ENCODE results near the gene DCAF8. TPM values are rescaled to one million over a fixed set of nuclear protein-coding genes. Genes with fewer than 3 reads are reported as not detected.

DCAF8 gene
- total RNA-seq, 2 donors from 2014 or later, result 124 to 167 TPM

GRCh38 chr1:160186246-160186645 lies 76.1 kb downstream of the DCAF8 start:
- Histone ChIP-seq H3K9me3 (no peaks in the 10 kb centered on the region), H3K4me3 (no peak overlapping the region), H3K36me3 (no peaks in the 10 kb centered on the region), H3K4me1 (ENCODE audit: control insufficient read depth in 1 of 2, low read depth in 2 of 2) (peaks cover 6 to 24% of the 10 kb centered on the region in 2 donors), H3K27ac (no peak overlapping the region), H3K27me3 (replicated peaks; ENCODE audit: insufficient read depth) (no peaks in the 10 kb centered on the region)
- no peak for TF ChIP-seq CTCF (IDR thresholded peaks at IDR 0.05)
- DNase-seq (ENCODE audit: low spot score), result no peak
- ATAC-seq (ENCODE audit: insufficient number of reproducible peaks, low FRiP score, low read depth), result no peak

- H3K27ac ChIP-seq, result no peak overlapping the region
- TF ChIP-seq CTCF (IDR thresholded peaks at IDR 0.05), result no peak
- H3K36me3 ChIP-seq, result no peaks in the 10 kb centered on the region
- DNase-seq (ENCODE audit: low spot score) (no peak), ATAC-seq (ENCODE audit: insufficient number of reproducible peaks, low FRiP score, low read depth) (no peak)
- H3K27me3 ChIP-seq (replicated peaks; ENCODE audit: insufficient read depth), result no peaks in the 10 kb centered on the region
- H3K4me1 ChIP-seq (ENCODE audit: control insufficient read depth in 1 of 2, low read depth in 2 of 2), result no peaks in the 10 kb centered on the region
- no peak overlapping the region for H3K4me3 ChIP-seq
- no peaks in the 10 kb centered on the region for H3K9me3 ChIP-seq
Measured at GRCh38 chr1:160179336-160179735, 83.0 kb downstream of the DCAF8 start.

- H3K4me1 ChIP-seq (ENCODE audit: control insufficient read depth in 1 of 2, low read depth in 2 of 2), result no peaks in the 10 kb centered on the region
- no peaks in the 10 kb centered on the region for H3K36me3 ChIP-seq
- no peak overlapping the region for H3K27ac ChIP-seq
- ATAC-seq (ENCODE audit: insufficient number of reproducible peaks, low FRiP score, low read depth) (no peak), DNase-seq (ENCODE audit: low spot score) (no peak)
- H3K4me3 ChIP-seq, result no peak overlapping the region
- no peak for TF ChIP-seq CTCF (IDR thresholded peaks at IDR 0.05)
- H3K27me3 ChIP-seq (replicated peaks; ENCODE audit: insufficient read depth), result no peaks in the 10 kb centered on the region
- no peaks in the 10 kb centered on the region for H3K9me3 ChIP-seq
Measured at GRCh38 chr1:160178731-160179130, 83.6 kb downstream of the DCAF8 start.

- no peak for ATAC-seq (ENCODE audit: insufficient number of reproducible peaks, low FRiP score, low read depth)
- TF ChIP-seq CTCF (IDR thresholded peaks at IDR 0.05), result no peak
- no peak for DNase-seq (ENCODE audit: low spot score)
Measured at GRCh38 chr1:160177667-160178066, 84.7 kb downstream of the DCAF8 start.

GRCh38 chr1:160177231-160177630 lies 85.1 kb downstream of the DCAF8 start:
- no peak for TF ChIP-seq CTCF (IDR thresholded peaks at IDR 0.05)
- DNase-seq (ENCODE audit: low spot score), result no peak
- no peak for ATAC-seq (ENCODE audit: insufficient number of reproducible peaks, low FRiP score, low read depth)
- no peaks in the 10 kb centered on the region for H3K4me1 ChIP-seq (ENCODE audit: control insufficient read depth in 1 of 2, low read depth in 2 of 2)
- no peak overlapping the region for H3K4me3 ChIP-seq
- H3K27ac ChIP-seq, result no peak overlapping the region
- H3K9me3 ChIP-seq, result no peaks in the 10 kb centered on the region
- H3K27me3 ChIP-seq (replicated peaks; ENCODE audit: insufficient read depth), result no peaks in the 10 kb centered on the region
- no peaks in the 10 kb centered on the region for H3K36me3 ChIP-seq

More at GRCh38 chr1:160177667-160178066, 84.7 kb downstream of the DCAF8 start:
- Histone ChIP-seq H3K27ac (no peak overlapping the region), H3K4me3 (no peak overlapping the region), H3K4me1 (ENCODE audit: control insufficient read depth in 1 of 2, low read depth in 2 of 2) (no peaks in the 10 kb centered on the region), H3K9me3 (no peaks in the 10 kb centered on the region), H3K27me3 (replicated peaks; ENCODE audit: insufficient read depth) (no peaks in the 10 kb centered on the region), H3K36me3 (no peaks in the 10 kb centered on the region)
